HEK293 (cell line): ENCODE data around the gene C14orf93.

Source experiments
- CTCF ChIA-PET: fragments of 350-600 bp; formaldehyde crosslinking; extraction: SDS; loops from one replicate; lab custom pipeline; 2021; ENCODE audit warnings: antibody characterized with exemption; lab: Yijun Ruan, JAX
- POLR2A ChIA-PET: fragments of 300-600 bp; formaldehyde crosslinking; extraction: SDS; loops from one replicate; lab custom pipeline; 2020; ENCODE audit warnings: antibody characterized with exemption, inconsistent platforms; lab: Yijun Ruan, JAX
- H3K27ac ChIP-seq: fragments of 200-500 bp; sonication (Bioruptor generic); 2 replicates; pipeline ENCODE4 v1.5.1; 2014; ENCODE audit warnings: low read depth, low read length, control low read depth, inconsistent platforms; ENCODE audit errors: extremely low read depth
- H3K36me3 ChIP-seq, 2 experiments: fragments of 200-500 bp in 1 of 2; sonication (Bioruptor generic) in 1 of 2; 1 replicate in 1 of 2; 2 replicates in 1 of 2; pipeline ENCODE4 v1.5.1; 2014 to 2017; ENCODE audit warnings: inconsistent platforms in 2 of 2, low read length in 2 of 2; ENCODE audit not compliant: control insufficient read depth in 2 of 2, insufficient read depth in 1 of 2
- H3K4me1 ChIP-seq: fragments of 200-500 bp; sonication (Bioruptor generic); 2 replicates; pipeline ENCODE4 v1.5.1; 2014; ENCODE audit warnings: mild to moderate bottlenecking, low read length, inconsistent platforms; ENCODE audit not compliant: control insufficient read depth, insufficient read depth
- H3K4me3 ChIP-seq: 2 replicates; pipeline ENCODE4 v1.5.1; 2011; ENCODE audit warnings: low read depth, mild to moderate bottlenecking, control low read depth, low read length, moderate library complexity
- H3K9me3 ChIP-seq: fragments of 200-500 bp; sonication (Bioruptor generic); 2 replicates; pipeline ENCODE4 v1.5.1; 2014; ENCODE audit warnings: low read depth, low read length, inconsistent platforms; ENCODE audit not compliant: control insufficient read depth, insufficient read depth
- BCL11A ChIP-seq: fragments of 450-650 bp; formaldehyde crosslinking; IDR thresholded peaks from 2 replicates; pipeline ENCODE4 v1.5.1; 2016; ENCODE audit warnings: low read depth, missing biosample characterization, missing genetic modification characterization
- BCL11B ChIP-seq: fragments of 450-650 bp; formaldehyde crosslinking; IDR thresholded peaks from 2 replicates; pipeline ENCODE4 v1.5.1; 2016; ENCODE audit warnings: low read depth, missing biosample characterization, missing genetic modification characterization
- HOXD13 ChIP-seq: sonication (generic); formaldehyde crosslinking; IDR thresholded peaks from 2 replicates; pipeline ENCODE4 v1.8.0; 2022; ENCODE audit warnings: missing genetic modification reagents, borderline replicate concordance
- KLF9 ChIP-seq: fragments of 450-650 bp; formaldehyde crosslinking; IDR thresholded peaks from 2 replicates; pipeline ENCODE4 v1.5.1; 2016; ENCODE audit warnings: missing biosample characterization, missing genetic modification characterization, low read depth
- SALL2 ChIP-seq: fragments of 450-650 bp; formaldehyde crosslinking; IDR thresholded peaks from 2 replicates; pipeline ENCODE4 v1.5.0; 2017; ENCODE audit warnings: missing biosample characterization, mild to moderate bottlenecking, missing genetic modification characterization, borderline replicate concordance
- YY2 ChIP-seq: fragments of 450-650 bp; formaldehyde crosslinking; IDR thresholded peaks from 2 replicates; pipeline ENCODE4 v1.5.1; 2016; ENCODE audit warnings: missing biosample characterization, missing genetic modification characterization
- ZNF10 ChIP-seq: fragments of 450-650 bp; formaldehyde crosslinking; IDR thresholded peaks from 2 replicates; pipeline ENCODE4 v1.5.1; 2017; ENCODE audit warnings: missing biosample characterization, missing genetic modification characterization
- ZNF112 ChIP-seq: fragments of 450-650 bp; formaldehyde crosslinking; IDR thresholded peaks from 2 replicates; pipeline ENCODE4 v1.5.0; 2017; ENCODE audit warnings: missing biosample characterization, missing genetic modification characterization
- ZNF157 ChIP-seq: fragments of 450-650 bp; formaldehyde crosslinking; IDR thresholded peaks from 2 replicates; pipeline ENCODE4 v1.5.1; 2016; ENCODE audit warnings: missing biosample characterization, missing genetic modification characterization
- ZNF202 ChIP-seq: fragments of 450-650 bp; formaldehyde crosslinking; IDR thresholded peaks from 2 replicates; pipeline ENCODE4 v1.5.1; 2016; ENCODE audit warnings: missing biosample characterization, missing genetic modification characterization, borderline replicate concordance
- ZNF223 ChIP-seq: fragments of 450-650 bp; formaldehyde crosslinking; IDR thresholded peaks from 2 replicates; pipeline ENCODE4 v1.5.1; 2016; ENCODE audit warnings: missing biosample characterization, missing genetic modification characterization
- ZNF248 ChIP-seq: fragments of 450-650 bp; formaldehyde crosslinking; IDR thresholded peaks from 2 replicates; pipeline ENCODE4 v1.5.1; 2017; ENCODE audit warnings: missing biosample characterization, missing genetic modification characterization
- ZNF433 ChIP-seq: fragments of 450-650 bp; formaldehyde crosslinking; IDR thresholded peaks from 2 replicates; pipeline ENCODE4 v1.5.1; 2016; ENCODE audit warnings: missing biosample characterization, missing genetic modification characterization, low read depth
- ZNF623 ChIP-seq: fragments of 450-650 bp; formaldehyde crosslinking; IDR thresholded peaks from 2 replicates; pipeline ENCODE4 v1.5.1; 2016; ENCODE audit warnings: missing biosample characterization, missing genetic modification characterization
- ZNF624 ChIP-seq: fragments of 450-650 bp; formaldehyde crosslinking; IDR thresholded peaks from 2 replicates; pipeline ENCODE4 v1.5.1; 2017; ENCODE audit warnings: missing biosample characterization, missing genetic modification characterization
- ZNF701 ChIP-seq: fragments of 450-650 bp; formaldehyde crosslinking; IDR thresholded peaks from 2 replicates; pipeline ENCODE4 v1.5.1; 2016; ENCODE audit warnings: missing biosample characterization, missing genetic modification characterization
- TF ChIP-seq, protein P1 (sequence below): fragments of 450-650 bp; formaldehyde crosslinking; IDR thresholded peaks from 2 replicates; pipeline ENCODE4 v1.5.1; 2016; ENCODE audit warnings: missing biosample characterization, missing genetic modification characterization
- TF ChIP-seq, protein P2 (sequence below): fragments of 450-650 bp; formaldehyde crosslinking; IDR thresholded peaks from 2 replicates; pipeline ENCODE4 v1.5.1; 2017; ENCODE audit warnings: missing biosample characterization, missing genetic modification characterization
- TF ChIP-seq, protein P3 (sequence below): fragments of 450-650 bp; formaldehyde crosslinking; IDR thresholded peaks from 2 replicates; pipeline ENCODE4 v1.5.1; 2016; ENCODE audit warnings: missing biosample characterization, missing genetic modification characterization
- TF ChIP-seq, protein P4 (sequence below): fragments of 450-650 bp; formaldehyde crosslinking; IDR thresholded peaks from 2 replicates; pipeline ENCODE4 v1.5.1; 2016; ENCODE audit warnings: missing biosample characterization, missing genetic modification characterization
- TF ChIP-seq, protein P5 (sequence below): fragments of 450-650 bp; formaldehyde crosslinking; IDR thresholded peaks from 2 replicates; pipeline ENCODE4 v1.5.1; 2016; ENCODE audit warnings: missing biosample characterization, missing genetic modification characterization
- TF ChIP-seq, protein P6 (sequence below): fragments of 450-650 bp; formaldehyde crosslinking; IDR thresholded peaks from 2 replicates; pipeline ENCODE4 v1.5.1; 2016; ENCODE audit warnings: missing biosample characterization, missing genetic modification characterization
- TF ChIP-seq, protein P7 (sequence below): fragments of 450-650 bp; formaldehyde crosslinking; IDR thresholded peaks from 2 replicates; pipeline ENCODE4 v1.5.1; 2016; ENCODE audit warnings: missing biosample characterization, missing genetic modification characterization

The C14orf93 gene

DNA sequence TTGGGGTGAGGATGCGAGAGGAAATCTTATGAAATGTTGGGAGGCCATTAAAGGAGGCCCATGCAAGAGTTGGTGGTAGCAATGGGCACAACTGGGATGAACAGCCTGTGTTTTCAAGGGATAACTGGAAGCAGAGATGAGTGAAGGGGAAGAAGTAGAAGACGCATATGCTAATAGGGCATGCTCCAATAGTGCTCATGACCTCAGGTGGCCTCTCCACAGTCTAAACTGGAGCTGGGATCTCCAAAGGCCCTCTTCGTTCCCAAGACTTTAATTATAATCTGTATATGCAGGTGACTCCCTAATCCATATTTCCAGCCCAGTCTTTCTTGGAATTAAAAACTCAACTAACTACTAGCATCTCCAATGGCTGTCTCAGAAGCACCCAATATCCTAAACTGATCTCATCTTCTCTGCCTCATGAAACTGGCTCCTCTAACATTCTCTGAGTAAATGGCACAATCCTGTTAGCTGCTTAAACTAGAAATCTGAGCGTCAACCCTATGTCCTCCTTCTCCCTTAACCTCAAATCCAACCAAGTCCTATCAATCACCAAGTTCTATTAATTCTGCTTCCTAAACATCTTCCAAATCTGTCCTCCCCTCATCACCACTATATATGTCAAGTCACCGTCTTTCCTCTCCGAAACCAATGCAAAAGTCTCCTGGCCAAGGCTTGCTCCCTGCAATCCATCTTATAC is 24.8 kb downstream of the C14orf93 start (continued):
- TF ChIP-seq, protein P1, sequence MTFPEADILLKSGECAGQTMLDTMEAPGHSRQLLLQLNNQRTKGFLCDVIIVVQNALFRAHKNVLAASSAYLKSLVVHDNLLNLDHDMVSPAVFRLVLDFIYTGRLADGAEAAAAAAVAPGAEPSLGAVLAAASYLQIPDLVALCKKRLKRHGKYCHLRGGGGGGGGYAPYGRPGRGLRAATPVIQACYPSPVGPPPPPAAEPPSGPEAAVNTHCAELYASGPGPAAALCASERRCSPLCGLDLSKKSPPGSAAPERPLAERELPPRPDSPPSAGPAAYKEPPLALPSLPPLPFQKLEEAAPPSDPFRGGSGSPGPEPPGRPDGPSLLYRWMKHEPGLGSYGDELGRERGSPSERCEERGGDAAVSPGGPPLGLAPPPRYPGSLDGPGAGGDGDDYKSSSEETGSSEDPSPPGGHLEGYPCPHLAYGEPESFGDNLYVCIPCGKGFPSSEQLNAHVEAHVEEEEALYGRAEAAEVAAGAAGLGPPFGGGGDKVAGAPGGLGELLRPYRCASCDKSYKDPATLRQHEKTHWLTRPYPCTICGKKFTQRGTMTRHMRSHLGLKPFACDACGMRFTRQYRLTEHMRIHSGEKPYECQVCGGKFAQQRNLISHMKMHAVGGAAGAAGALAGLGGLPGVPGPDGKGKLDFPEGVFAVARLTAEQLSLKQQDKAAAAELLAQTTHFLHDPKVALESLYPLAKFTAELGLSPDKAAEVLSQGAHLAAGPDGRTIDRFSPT (tag by site-specific recombination) = no peak
- TF ChIP-seq BCL11B = no peak
- TF ChIP-seq KLF9 (tag by site-specific recombination) = no peak
- no peak for TF ChIP-seq ZNF112 (tag by site-specific recombination)

DNA sequence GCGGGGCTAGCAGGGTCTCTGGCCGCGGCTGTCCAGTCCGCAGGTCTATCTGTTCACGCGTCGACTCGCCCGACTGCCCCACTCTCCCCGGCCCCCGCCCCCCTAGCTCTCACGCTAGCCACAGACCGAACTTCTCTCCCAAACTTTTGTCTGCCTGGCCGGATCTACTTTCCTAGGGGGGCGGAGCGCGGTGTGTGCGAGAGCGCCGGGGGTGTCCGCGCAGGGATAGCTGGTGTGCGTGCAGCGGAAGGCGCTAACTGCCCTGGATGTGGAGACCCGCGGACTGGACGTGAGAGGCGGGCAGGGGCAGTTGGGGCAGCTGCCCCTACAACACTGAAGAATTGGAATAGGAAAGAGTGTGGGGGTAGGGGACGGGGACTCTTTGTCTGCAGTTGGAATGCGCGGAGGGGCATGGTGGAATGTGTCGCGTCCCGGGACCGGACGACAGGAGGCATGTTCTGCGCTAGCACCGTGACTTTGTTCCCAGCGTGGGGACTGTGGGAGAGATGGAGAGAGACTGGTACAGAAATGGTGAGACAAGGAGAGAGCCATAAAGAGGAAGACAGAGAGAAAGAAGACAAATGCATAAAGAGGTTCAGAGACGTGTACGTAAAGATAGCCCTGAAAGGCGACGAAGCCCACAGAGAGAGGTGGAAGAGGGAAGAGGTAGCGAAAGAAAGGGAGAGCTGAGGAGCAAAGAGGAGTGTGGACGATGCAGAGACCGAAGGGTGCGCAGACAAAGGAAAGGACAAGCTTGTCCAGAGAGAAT is 27.3 kb downstream of the C14orf93 start, which contains the start of gene AJUBA:
AJUBA (minus strand) TSS at position 75 of the 769 bp plus-strand sequence. CDS start 285 bp downstream, outside the sequence.
- ChIA-PET POLR2A (interaction anchor here (0.6 to 3.7 kb wide), 21 partner anchors 8 to 426 kb away, joined by 3 to 31 read pairs (median 9); partner anchors contain the start of genes ACIN1, C14orf119, HAUS4 and PRMT5), CTCF (interaction anchor here (0.5 to 17.9 kb wide), 24 partner anchors 8 to 426 kb away, joined by 3 to 469 read pairs (median 5); partner anchors contain the start of genes CDH24 and PRMT5)
- Histone ChIP-seq H3K4me3 (peak within 1 kb of the TSS; percentile 77), H3K36me3 (peaks cover 0 to 14% of the 10 kb centered on the region in 2 experiments; a peak in 2 of 3 replicates), H3K4me1 (peaks cover 20% of the 10 kb centered on the region), H3K27ac (peak within 1 kb of the TSS; percentile 56), H3K9me3 (no peaks in the 10 kb centered on the region)
- TF ChIP-seq ZNF10 (tag by site-specific recombination) (peak; percentile 83; the same call in 1 of the 2 replicates), ZNF624 (tag by site-specific recombination) (peak; percentile 45; the same call in 1 of the 2 replicates), YY2 (tag by site-specific recombination) (peak; percentile 65), ZNF202 (tag by site-specific recombination) (no peak), KLF9 (tag by site-specific recombination) (peak; percentile 97), SALL2 (tag by site-specific recombination) (peak; percentile 92; the same call in 1 of the 2 replicates), HOXD13 (no peak), ZNF701 (tag by site-specific recombination) (peak; percentile 78), BCL11A (tag by site-specific recombination) (peak; percentile 91), ZNF157 (tag by site-specific recombination) (no peak; the same call in 1 of the 2 replicates), ZNF433 (tag by site-specific recombination) (no peak), ZNF623 (tag by site-specific recombination) (peak; percentile 55), ZNF223 (tag by site-specific recombination) (no peak), ZNF248 (tag by site-specific recombination) (0 out of 2 replicates have a peak, but pooled peaks have one; percentile 12)
- TF ChIP-seq, protein P2, sequence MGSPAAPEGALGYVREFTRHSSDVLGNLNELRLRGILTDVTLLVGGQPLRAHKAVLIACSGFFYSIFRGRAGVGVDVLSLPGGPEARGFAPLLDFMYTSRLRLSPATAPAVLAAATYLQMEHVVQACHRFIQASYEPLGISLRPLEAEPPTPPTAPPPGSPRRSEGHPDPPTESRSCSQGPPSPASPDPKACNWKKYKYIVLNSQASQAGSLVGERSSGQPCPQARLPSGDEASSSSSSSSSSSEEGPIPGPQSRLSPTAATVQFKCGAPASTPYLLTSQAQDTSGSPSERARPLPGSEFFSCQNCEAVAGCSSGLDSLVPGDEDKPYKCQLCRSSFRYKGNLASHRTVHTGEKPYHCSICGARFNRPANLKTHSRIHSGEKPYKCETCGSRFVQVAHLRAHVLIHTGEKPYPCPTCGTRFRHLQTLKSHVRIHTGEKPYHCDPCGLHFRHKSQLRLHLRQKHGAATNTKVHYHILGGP = no peak
- TF ChIP-seq, protein P3, sequence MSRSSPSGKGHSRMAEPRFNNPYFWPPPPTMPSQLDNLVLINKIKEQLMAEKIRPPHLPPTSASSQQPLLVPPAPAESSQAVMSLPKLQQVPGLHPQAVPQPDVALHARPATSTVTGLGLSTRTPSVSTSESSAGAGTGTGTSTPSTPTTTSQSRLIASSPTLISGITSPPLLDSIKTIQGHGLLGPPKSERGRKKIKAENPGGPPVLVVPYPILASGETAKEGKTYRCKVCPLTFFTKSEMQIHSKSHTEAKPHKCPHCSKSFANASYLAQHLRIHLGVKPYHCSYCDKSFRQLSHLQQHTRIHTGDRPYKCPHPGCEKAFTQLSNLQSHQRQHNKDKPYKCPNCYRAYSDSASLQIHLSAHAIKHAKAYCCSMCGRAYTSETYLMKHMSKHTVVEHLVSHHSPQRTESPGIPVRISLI (tag by site-specific recombination) = no peak
- TF ChIP-seq, protein P4, sequence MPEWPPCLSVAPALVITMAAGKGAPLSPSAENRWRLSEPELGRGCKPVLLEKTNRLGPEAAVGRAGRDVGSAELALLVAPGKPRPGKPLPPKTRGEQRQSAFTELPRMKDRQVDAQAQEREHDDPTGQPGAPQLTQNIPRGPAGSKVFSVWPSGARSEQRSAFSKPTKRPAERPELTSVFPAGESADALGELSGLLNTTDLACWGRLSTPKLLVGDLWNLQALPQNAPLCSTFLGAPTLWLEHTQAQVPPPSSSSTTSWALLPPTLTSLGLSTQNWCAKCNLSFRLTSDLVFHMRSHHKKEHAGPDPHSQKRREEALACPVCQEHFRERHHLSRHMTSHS (tag by site-specific recombination) = peak; percentile 73
- TF ChIP-seq, protein P5, sequence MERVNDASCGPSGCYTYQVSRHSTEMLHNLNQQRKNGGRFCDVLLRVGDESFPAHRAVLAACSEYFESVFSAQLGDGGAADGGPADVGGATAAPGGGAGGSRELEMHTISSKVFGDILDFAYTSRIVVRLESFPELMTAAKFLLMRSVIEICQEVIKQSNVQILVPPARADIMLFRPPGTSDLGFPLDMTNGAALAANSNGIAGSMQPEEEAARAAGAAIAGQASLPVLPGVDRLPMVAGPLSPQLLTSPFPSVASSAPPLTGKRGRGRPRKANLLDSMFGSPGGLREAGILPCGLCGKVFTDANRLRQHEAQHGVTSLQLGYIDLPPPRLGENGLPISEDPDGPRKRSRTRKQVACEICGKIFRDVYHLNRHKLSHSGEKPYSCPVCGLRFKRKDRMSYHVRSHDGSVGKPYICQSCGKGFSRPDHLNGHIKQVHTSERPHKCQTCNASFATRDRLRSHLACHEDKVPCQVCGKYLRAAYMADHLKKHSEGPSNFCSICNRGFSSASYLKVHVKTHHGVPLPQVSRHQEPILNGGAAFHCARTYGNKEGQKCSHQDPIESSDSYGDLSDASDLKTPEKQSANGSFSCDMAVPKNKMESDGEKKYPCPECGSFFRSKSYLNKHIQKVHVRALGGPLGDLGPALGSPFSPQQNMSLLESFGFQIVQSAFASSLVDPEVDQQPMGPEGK (tag by site-specific recombination) = peak; percentile 100
- TF ChIP-seq, protein P6, sequence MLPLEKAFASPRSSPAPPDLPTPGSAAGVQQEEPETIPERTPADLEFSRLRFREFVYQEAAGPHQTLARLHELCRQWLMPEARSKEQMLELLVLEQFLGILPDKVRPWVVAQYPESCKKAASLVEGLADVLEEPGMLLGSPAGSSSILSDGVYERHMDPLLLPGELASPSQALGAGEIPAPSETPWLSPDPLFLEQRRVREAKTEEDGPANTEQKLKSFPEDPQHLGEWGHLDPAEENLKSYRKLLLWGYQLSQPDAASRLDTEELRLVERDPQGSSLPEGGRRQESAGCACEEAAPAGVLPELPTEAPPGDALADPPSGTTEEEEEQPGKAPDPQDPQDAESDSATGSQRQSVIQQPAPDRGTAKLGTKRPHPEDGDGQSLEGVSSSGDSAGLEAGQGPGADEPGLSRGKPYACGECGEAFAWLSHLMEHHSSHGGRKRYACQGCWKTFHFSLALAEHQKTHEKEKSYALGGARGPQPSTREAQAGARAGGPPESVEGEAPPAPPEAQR (tag by site-specific recombination) = peak; percentile 94
- TF ChIP-seq, protein P7, sequence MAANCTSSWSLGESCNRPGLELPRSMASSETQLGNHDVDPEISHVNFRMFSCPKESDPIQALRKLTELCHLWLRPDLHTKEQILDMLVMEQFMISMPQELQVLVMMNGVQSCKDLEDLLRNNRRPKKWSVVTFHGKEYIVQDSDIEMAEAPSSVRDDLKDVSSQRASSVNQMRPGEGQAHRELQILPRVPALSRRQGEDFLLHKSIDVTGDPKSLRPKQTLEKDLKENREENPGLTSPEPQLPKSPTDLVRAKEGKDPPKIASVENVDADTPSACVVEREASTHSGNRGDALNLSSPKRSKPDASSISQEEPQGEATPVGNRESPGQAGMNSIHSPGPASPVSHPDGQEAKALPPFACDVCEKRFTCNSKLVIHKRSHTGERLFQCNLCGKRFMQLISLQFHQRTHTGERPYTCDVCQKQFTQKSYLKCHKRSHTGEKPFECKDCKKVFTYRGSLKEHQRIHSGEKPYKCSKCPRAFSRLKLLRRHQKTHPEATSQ = peak; percentile 99
